Liver (tissue), 9 donors: ENCODE measurements around the gene IFIT1B. TPM values are rescaled to one million over a fixed set of nuclear protein-coding genes. Genes with fewer than 3 reads are reported as not detected.

Source experiments
- DNase-seq: peaks from one replicate; pipeline ENCODE4 v3.0.0-alpha.2; 2017; ENCODE audit warnings: low spot score
- H3K27ac ChIP-seq, 2 donors: one replicate each; pipeline ENCODE4 v1.7.0; 2013; ENCODE audit warnings: inconsistent platforms in 2 of 2, low read length in 2 of 2, control low read depth in 1 of 2, low read depth in 1 of 2, mild to moderate bottlenecking in 1 of 2
- H3K27me3 ChIP-seq, 4 donors: one replicate each; pipeline versions ENCODE4 v1.6.1 to v1.7.0; 2013; ENCODE audit warnings: low read length in 3 of 4, inconsistent platforms in 1 of 4, mild to moderate bottlenecking in 1 of 4, moderate library complexity in 1 of 4; ENCODE audit not compliant: control insufficient read depth in 4 of 4, insufficient read depth in 4 of 4
- H3K36me3 ChIP-seq, 4 donors: one replicate each; pipeline versions ENCODE4 v1.6.1 to v1.7.0; 2013; ENCODE audit warnings: low read length in 3 of 4, mild to moderate bottlenecking in 3 of 4, low read depth in 1 of 4, moderate library complexity in 1 of 4; ENCODE audit not compliant: control insufficient read depth in 4 of 4, insufficient read depth in 3 of 4
- H3K4me1 ChIP-seq, 4 donors: one replicate each; pipeline versions ENCODE4 v1.6.1 to v1.7.0; 2013; ENCODE audit warnings: low read length in 3 of 4, mild to moderate bottlenecking in 3 of 4, moderate library complexity in 1 of 4; ENCODE audit not compliant: control insufficient read depth in 4 of 4, insufficient read depth in 4 of 4
- H3K4me3 ChIP-seq, 3 donors: one replicate each; pipeline versions ENCODE4 v1.6.1 to v1.7.0; 2013; ENCODE audit warnings: low read length in 3 of 3, control low read depth in 1 of 3, low read depth in 1 of 3, mild to moderate bottlenecking in 1 of 3
- H3K9ac ChIP-seq, 2 donors: one replicate each; pipeline ENCODE4 v1.7.0; 2013; ENCODE audit warnings: low read length in 2 of 2, mild to moderate bottlenecking in 2 of 2, moderate library complexity in 2 of 2, control low read depth in 1 of 2, low read depth in 1 of 2
- H3K9me3 ChIP-seq, 4 donors: one replicate each; pipeline versions ENCODE4 v1.6.1 to v1.7.0; 2013; ENCODE audit warnings: low read length in 3 of 4; ENCODE audit not compliant: control insufficient read depth in 4 of 4
- ATF3 ChIP-seq: IDR thresholded peaks from 2 replicates; pipeline ENCODE4 v1.6.1; 2016; ENCODE audit warnings: antibody characterized with exemption
- CTCF ChIP-seq: fragments of 150-350 bp; IDR thresholded peaks from 2 replicates; pipeline ENCODE4 v1.5.1; 2017; ENCODE audit warnings: improper control_type of control experiment, low read depth, low read length; ENCODE audit not compliant: missing input control
- EGR1 ChIP-seq, 2 donors: IDR thresholded peaks; 2 replicates each; pipeline ENCODE4 v1.6.1; 2016 to 2018; ENCODE audit warnings: antibody characterized with exemption in 2 of 2, low read depth in 2 of 2
- FOXA1 ChIP-seq: IDR thresholded peaks from 2 replicates; pipeline ENCODE4 v1.6.1; 2016; ENCODE audit warnings: antibody characterized with exemption
- FOXA2 ChIP-seq: IDR thresholded peaks from 2 replicates; pipeline ENCODE4 v1.6.1; 2016; ENCODE audit warnings: antibody characterized with exemption
- GABPA ChIP-seq, 2 donors: IDR thresholded peaks in 1 of 2; conservative IDR thresholded peaks in 1 of 2; 2 replicates each; pipeline ENCODE4 v1.6.1; 2016; ENCODE audit warnings: antibody characterized with exemption in 2 of 2, mild to moderate bottlenecking in 1 of 2, moderate library complexity in 1 of 2
- HNF4A ChIP-seq, 2 donors: conservative IDR thresholded peaks; 2 replicates each; pipeline ENCODE4 v1.6.1; 2016; ENCODE audit warnings: antibody characterized with exemption in 2 of 2, mild to moderate bottlenecking in 2 of 2
- HNF4G ChIP-seq: IDR thresholded peaks from 2 replicates; pipeline ENCODE4 v1.6.1; 2016; ENCODE audit warnings: antibody characterized with exemption
- JUND ChIP-seq, 2 donors: IDR thresholded peaks; 2 replicates each; pipeline ENCODE4 v1.6.1; 2016; ENCODE audit warnings: antibody characterized with exemption in 2 of 2
- MAX ChIP-seq: IDR thresholded peaks from 2 replicates; pipeline ENCODE4 v1.6.1; 2016; ENCODE audit warnings: antibody characterized with exemption
- NR2F2 ChIP-seq: IDR thresholded peaks from 2 replicates; pipeline ENCODE4 v1.6.1; 2016; ENCODE audit warnings: antibody characterized with exemption
- RAD21 ChIP-seq, 2 donors: IDR thresholded peaks; 2 replicates each; pipeline ENCODE4 v1.6.1; 2016; ENCODE audit warnings: antibody characterized with exemption in 2 of 2, mild to moderate bottlenecking in 2 of 2
- REST ChIP-seq: IDR thresholded peaks from 2 replicates; pipeline ENCODE4 v1.6.1; 2016; ENCODE audit warnings: antibody characterized with exemption, mild to moderate bottlenecking
- RXRA ChIP-seq, 2 donors: IDR thresholded peaks; 2 replicates each; pipeline ENCODE4 v1.6.1; 2017 to 2018; ENCODE audit warnings: antibody characterized with exemption in 2 of 2, mild to moderate bottlenecking in 1 of 2
- SP1 ChIP-seq: IDR thresholded peaks from 2 replicates; pipeline ENCODE4 v1.6.1; 2018; ENCODE audit warnings: antibody characterized with exemption, mild to moderate bottlenecking
- TAF1 ChIP-seq: conservative IDR thresholded peaks from 2 replicates; pipeline ENCODE4 v1.6.1; 2016; ENCODE audit warnings: antibody characterized with exemption, mild to moderate bottlenecking
- YY1 ChIP-seq: IDR thresholded peaks from 2 replicates; pipeline ENCODE4 v1.6.1; 2016; ENCODE audit warnings: antibody characterized with exemption, mild to moderate bottlenecking
- ZBTB33 ChIP-seq: IDR thresholded peaks from 2 replicates; pipeline ENCODE4 v1.6.1; 2016; ENCODE audit warnings: antibody characterized with exemption
- WGBS: extraction: QIAGEN DNeasy Blood & Tissue Kit; methylation state at CpG from one replicate; pipeline ENCODE4 v1.1.7; 2013; 5-methylcytosine and 5-hydroxymethylcytosine counted together
- polyA plus RNA-seq, 2 donors: library from polyadenylated mRNA; stranded (reverse) in 1 of 2; unstranded in 1 of 2; fragments of 200-250 nt in 1 of 2; fragments of >200 nt in 1 of 2; fragmentation: Nextera tagmentation in 1 of 2; extraction: Ambion mirVana in 1 of 2; gene quantifications; one replicate each; pipeline versions ENCODE4 v1.2.1 to v1.2.3, GENCODE V29; 2013 to 2015
- total RNA-seq, 2 donors: library from RNA; depleted of rRNA; stranded (reverse); fragments of >200 nt; gene quantifications; one replicate each; pipeline ENCODE4 v1.2.3, GENCODE V29; 2014
- donor health status: healthy.
- donor health status: healthy.
- donor health status: healthy.
- donor health status: healthy.
- donor health status: healthy.

IFIT1B gene
- total and polyA plus RNA-seq, 4 donors: 0.15 to 13.3 TPM; not detected in 2

GRCh38 chr10:89345367-89346000, 32.4 kb upstream of the IFIT1B start:
- no peak overlapping the region for H3K4me3 ChIP-seq
- H3K36me3 ChIP-seq: peaks cover 0 to 3% (median 0%) of the 10 kb centered on the region in 4 donors
- no peaks in the 10 kb centered on the region for H3K27me3 ChIP-seq
- no peak for DNase-seq
- peaks cover 15 to 43% (median 33%) of the 10 kb centered on the region in 4 donors for H3K4me1 ChIP-seq
- H3K27ac ChIP-seq: peak overlapping the region in 1 of 2 donors; percentile 65
- WGBS: 89% methylated on average over 4 of the region's 4 CpGs
- H3K9me3 ChIP-seq: no peaks in the 10 kb centered on the region
- no peak for TF ChIP-seq ZBTB33
- TF ChIP-seq CTCF: no peak
- H3K9ac ChIP-seq: no peak overlapping the region

GRCh38 chr10:89346405-89347254, 31.2 kb upstream of the IFIT1B start:
- peaks cover 0 to 2% (median 0%) of the 10 kb centered on the region in 4 donors for H3K36me3 ChIP-seq
- no peak overlapping the region for H3K4me3 ChIP-seq
- no peak for DNase-seq
- H3K27me3 ChIP-seq: no peaks in the 10 kb centered on the region
- TF ChIP-seq HNF4G (peak; percentile 36), YY1 (peak; percentile 75), JUND (IDR thresholded peaks at IDR 0.05) (no peak), RAD21 (IDR thresholded peaks at IDR 0.05) (peak in 1 of 2 donors; percentile 21), ZBTB33 (peak; percentile 64), TAF1 (no peak), EGR1 (IDR thresholded peaks at IDR 0.05; ENCODE audit: low read depth in 2 of 2) (peak in 1 of 2 donors; percentile 27), FOXA1 (no peak), CTCF (no peak), ATF3 (peak; percentile 77), FOXA2 (no peak), NR2F2 (peak; percentile 72), RXRA (IDR thresholded peaks at IDR 0.05) (peak; percentile 69 to 76), MAX (peak; percentile 66), REST (no peak), HNF4A (conservative IDR thresholded peaks at IDR 0.05) (peak; percentile 77 to 87), SP1 (peak; percentile 51), GABPA (IDR thresholded peaks at IDR 0.05 in 1 of 2, conservative IDR thresholded peaks at IDR 0.05 in 1 of 2) (no peak)
- 52% methylated on average over 4 of the region's 4 CpGs for WGBS
- H3K4me1 ChIP-seq: peaks cover 17 to 52% (median 41%) of the 10 kb centered on the region in 4 donors
- no peaks in the 10 kb centered on the region for H3K9me3 ChIP-seq
- H3K9ac ChIP-seq: no peak overlapping the region
- H3K27ac ChIP-seq: peak overlapping the region; percentile 65 to 75
